Measurements from ENCODE around the gene GCN1.

GRCh38 chr12:120137833-120138232, 56.7 kb downstream of the GCN1 start:
- no peak for TF ChIP-seq EZH2 (IDR thresholded peaks at IDR 0.05; ENCODE audit: low read length, missing control alignments)
- TF ChIP-seq CTCF (conservative IDR thresholded peaks at IDR 0.05 in 1 of 2, IDR thresholded peaks at IDR 0.05 in 1 of 2; ENCODE audit: low read depth in 1 of 2, low read length in 2 of 2), result no peak
